Renal cortical epithelial cell (primary cell): ENCODE measurements around the gene AGRP. TPM values are rescaled to one million over a fixed set of nuclear protein-coding genes. Genes with fewer than 3 reads are reported as not detected.
A peak's percentile ranks its signal among the peaks of the same experiment; 100 is the strongest.

ENCODE experiments used
- DNase-seq: peaks from one replicate; pipeline ENCODE4 v3.0.0-alpha.2; 2011; ENCODE audit warnings: low read depth
- total RNA-seq: library from RNA; depleted of rRNA; stranded (reverse); fragments of >200 nt; gene quantifications from 2 replicates; pipeline ENCODE4 v1.2.3, GENCODE V29; 2014

AGRP gene
- total RNA-seq, 1 donor from 2014 or later: not detected

DNA sequence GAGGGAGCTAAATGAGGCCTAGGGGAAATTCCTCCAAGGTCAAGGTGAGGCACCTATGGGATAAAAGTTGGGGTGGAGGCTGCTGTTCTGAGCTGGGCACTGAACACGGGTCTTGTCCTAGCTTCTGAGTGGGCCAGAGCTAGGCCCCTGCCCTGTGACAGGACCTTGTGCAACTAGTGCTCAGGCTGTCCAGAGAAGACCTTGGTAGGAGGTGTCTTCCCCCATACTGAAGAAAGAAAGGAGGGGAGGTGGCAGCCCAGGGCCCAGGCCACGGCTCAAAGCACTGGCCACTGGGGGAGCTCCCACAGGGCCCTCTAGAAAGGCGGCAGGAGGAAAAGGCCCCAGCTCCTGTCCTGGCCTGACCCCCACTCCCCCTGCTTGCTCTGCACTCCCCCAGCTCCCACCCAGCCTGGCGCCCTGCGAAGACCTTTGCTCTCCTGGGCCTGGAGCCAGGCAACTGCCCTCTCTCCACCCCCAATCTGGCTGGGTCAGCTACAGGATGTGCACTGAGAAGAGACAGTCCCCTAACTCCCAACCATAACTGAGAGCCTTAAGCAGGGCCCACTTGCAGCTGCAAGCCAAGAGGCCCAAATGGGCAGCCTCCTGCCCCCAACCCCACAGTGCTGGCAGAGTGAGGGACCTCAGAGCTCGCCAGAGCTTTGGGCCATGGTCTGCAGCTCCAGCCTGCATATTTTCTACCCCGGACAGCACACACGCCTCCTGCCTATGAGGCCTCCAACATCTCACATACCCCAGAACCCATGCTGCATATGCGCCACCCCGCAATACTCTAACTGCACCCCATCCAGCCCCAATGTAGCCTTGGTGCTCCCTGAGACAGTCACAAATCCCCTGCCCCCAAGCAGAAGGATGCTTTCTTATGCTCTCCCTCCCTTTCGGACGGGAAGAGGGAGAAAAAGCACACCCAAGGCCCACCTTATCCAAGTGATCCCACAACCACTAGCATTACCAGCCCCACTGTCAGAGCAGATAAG, 37.1 kb downstream of the AGRP start:
- peak; percentile 33 for DNase-seq

DNA sequence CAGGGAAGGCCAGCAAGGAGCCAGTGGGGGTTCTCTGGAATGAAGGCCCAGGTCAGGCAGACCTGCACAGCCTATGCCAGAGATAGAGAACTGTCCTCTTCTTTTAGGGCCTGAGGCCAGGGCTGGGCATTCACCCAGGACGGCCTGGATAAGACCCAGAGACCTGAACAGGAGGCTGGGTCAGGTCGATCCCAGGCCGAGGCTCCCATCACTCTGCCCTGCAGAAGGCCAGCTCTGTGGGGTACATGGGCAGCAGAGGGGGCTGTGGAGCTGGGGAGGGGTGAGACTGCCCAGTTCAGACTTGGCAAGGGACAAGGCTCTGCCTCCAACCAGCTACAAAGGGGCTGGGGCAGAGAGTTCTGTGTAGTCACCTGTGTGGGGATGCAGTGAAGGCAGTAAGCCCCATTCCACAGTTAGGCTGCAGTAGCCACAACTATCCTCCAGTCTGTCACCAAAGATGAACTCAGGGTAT, 37.9 kb downstream of the AGRP start:
- no peak for DNase-seq

DNA sequence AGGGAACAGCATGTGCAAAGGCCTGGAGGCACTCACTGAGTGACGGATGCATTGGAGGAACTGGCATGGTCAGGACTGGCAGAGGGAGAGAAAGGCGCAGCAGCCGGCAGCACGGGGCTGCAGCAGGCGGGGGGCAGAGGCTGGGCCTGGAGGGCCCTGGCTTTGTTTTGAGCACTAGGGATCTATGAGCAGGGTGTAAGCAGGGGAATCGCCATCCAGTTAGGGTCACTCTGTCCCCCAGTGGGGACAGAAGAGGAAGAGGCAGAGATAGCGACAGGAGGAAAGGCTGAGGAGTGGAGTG, 38.3 kb downstream of the AGRP start:
- no peak for DNase-seq

DNA sequence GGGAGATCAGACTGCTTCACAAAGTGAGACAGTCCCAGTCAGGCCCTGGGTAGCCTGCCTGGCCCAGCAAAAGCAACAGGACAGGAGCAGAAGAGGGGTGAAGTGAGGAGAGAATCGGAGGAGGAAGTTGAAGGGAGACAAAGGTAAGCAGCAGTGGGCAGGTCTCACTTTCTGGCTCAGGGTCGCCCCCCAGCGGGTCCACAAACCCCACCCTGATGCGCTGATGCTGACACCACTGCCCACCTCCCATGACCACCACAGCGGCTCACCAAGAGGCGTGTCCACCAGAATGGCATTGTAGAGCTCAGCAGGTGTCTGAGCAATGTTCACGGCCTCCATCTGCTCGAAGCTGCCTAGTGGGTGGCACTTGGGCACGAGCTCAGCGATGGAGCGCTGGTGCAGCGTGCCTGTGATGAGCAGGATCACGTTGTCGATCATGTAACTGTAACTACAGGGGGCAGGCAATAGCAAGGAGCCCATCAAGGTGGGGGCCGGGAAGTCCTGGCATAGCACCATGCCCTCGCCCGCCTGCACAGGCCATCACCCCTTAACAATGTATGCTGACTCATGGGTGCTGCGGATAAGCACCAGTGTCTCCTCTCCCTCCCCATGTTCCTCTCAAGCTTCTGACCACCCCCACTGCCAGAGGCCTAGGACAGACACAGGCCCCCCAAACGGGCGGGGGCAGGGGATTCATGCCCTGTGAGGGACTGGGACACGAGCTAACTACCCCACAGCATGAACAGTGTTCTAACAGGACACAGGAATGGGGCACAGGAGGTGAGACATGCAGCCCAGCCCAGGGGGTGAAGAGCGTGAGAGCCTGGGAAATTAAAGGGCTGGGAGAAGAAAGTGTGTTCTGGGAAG, 38.9 kb downstream of the AGRP start:
- DNase-seq: peak; percentile 70

DNA sequence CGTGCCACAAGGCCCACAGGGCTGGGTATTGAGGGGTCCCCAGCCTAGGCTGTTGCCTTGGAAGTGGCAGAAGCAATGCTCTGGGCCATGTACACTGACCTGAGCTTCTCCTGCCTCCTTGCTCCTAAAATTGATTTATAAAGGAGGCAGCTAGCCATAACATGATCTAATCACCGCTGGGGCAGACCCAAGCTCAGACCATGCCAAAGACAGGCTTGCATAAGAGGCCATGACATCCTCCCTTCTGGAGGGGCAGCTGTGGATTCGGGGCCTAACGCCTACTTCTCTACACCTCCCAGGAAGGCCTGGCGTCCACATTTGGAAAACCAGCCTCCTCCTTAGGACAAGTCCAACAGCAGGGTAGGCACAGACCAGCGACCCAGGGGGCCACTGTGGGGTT, 40.1 kb downstream of the AGRP start:
- DNase-seq: no peak

DNA sequence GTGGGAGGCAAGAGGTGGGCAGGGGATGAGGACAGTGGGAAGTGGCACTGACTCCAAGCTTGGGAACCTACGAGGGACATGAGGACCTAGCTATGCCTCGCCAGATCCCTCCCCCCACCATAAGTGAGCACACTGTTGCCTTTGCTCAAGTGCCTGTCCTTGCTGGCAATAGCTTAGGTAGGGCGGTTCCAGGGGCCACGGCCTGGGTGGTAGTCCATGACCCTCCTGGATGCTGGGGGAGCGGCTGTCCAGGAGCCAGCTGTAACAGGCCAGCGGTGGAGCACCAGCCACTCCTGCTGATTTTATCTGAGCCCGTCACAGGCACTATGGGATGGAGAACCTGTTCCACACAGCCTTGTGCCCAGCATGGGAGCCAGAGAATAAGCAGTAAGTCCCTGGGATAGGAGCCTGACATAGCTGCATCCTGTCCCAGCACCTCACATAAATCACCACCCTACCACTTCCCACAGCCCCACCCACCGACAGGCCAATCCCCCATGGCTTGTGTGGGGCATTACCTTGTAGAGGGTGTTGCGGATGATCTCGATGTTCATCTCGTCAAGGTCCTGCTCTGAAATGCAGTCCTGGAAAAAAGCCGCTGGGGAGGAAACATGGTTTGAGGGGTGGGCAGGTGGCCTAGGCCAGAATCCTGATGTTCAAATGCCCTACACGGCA, 40.6 kb downstream of the AGRP start:
- no peak for DNase-seq

DNA sequence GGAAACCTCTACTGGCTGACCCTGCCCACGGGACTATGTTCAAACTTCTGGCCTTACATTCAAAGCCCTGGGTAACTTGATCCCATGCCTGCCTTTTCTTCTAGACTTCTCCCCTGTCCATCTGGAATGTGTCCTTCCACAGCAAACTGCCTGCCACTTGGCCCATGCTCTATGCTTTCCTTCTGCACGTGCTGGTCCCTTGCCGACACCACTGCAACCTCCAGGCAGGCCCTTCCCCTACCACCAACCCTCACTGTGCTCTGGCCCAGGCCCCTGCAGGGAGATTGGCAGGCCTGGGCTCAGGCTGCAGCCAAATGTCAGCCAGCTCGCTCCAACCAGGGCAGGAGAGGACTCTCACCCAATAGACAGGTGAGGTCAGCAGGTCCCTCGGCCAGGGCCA, 41.4 kb downstream of the AGRP start:
- DNase-seq: no peak

DNA sequence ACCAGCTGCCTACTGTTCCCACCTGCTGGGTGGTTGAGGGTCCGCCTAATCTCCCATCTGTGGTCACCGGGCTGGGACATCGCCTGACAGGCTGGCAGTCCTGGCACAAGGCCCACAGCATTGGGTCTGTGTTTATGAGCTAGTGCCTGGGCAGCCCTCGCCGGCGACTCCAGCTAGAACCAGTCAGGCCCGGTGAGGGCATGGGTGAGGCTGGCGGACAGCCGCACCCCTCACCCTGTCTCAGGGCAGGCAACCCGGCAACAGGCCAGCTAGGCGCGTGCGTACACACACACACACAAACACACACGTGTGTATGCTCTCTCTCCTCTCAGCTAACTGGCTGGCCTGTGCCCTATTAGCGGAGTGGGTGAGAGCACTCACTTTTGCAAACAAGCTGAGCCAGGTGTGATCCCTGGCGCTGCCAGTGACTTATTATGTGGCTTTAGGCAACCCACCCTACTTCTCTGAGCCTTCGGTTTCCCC, 42.0 kb downstream of the AGRP start:
- peak; percentile 79 for DNase-seq

DNA sequence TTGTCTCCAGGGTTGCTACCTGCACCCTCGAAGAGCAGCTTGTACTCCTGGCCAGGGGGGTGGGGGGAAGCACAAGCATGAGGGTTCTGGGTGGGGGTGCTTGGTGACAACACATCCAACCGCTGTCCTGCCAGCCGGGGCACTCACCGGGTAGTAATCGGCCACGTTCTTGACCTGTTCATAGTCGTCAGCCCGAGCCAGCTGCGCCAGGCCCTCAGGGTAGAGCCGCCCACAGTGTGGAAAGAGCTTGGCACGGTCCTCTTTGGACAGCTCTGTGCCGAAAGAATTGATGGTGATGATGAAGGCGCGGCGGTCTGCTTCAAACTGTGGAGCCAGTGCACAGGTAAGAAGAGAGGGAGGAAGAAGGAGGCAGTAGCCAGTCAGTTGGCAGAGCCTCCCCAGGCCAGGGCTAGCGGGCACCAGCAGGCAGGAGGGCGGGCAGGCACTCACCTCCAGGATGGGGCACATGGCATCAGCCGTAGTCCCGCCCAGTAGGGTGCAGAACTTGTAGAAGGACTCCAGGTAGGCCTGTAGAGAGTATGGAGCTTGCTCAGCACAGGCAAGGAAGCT, 44.4 kb downstream of the AGRP start:
- no peak for DNase-seq

DNA sequence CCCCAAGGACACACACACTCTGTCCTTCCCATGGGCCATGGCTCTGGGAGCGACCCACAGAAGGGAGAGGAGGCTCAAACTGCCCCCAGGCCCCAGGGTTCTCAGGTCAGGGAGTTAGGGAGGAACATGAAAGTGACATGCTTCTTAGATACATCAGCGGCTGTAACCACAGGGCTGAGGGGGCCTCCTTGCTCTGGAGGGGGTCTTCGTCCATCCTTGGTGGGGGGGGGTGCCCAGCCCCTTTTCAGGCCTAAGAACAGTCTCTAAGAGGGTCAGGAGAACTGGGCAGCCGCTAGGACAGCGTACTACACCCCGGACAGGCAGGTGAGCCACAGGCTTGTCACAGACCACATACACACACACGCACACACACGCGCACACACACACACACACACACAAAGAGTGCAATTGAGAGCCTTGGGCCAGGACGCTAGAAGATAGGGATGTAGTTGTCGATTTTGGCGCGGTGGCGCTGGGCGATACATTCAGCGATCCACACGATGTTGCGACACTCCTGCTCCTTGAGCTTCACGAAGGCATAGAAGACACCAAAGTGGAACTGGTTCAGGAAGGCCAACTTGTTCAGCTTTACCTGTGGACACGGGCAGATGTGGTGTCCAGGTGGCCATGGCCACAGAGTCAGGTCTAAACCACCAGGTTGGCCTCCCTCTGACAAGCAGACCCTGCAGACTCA, 45.1 kb downstream of the AGRP start:
- DNase-seq: no peak

DNA sequence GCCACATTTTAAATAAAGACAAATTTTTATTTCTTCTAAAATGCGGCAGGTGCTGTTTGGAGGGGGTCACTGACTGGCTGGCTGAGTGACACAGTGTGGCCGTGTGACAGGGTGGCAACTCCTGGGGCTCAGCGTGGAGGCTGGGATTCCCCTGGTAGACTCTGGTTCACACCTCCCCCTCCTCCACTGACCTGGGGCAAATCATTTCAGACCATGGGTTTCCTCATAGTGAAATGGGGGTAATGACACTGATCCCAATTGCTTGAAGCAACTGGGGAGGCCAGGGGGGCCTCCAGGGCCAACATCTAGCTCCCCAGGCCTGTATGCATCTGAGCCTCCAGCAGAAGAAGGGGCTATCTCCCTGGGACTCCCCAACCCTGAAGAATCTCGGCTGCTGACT, 45.8 kb downstream of the AGRP start:
- DNase-seq: no peak

DNA sequence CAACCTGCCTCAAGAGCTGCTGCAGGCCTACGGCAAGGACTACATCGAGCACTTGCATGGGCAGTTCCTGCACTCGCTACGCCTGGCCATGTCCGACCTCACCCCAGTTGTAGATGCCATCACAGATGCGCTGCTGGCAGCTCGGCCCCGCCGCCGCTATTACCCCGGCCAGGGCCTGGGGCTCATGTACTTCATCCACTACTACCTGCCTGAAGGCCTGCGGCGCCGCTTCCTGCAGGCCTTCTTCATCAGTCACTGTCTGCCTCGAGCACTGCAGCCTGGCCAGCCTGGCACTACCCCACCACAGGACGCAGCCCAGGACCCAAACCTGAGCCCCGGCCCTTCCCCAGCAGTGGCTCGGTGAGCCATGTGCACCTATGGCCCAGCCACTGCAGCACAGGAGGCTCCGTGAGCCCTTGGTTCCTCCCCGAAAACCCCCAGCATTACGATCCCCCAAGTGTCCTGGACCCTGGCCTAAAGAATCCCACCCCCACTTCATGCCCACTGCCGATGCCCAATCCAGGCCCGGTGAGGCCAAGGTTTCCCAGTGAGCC, 46.6 kb downstream of the AGRP start:
- no peak for DNase-seq

DNA sequence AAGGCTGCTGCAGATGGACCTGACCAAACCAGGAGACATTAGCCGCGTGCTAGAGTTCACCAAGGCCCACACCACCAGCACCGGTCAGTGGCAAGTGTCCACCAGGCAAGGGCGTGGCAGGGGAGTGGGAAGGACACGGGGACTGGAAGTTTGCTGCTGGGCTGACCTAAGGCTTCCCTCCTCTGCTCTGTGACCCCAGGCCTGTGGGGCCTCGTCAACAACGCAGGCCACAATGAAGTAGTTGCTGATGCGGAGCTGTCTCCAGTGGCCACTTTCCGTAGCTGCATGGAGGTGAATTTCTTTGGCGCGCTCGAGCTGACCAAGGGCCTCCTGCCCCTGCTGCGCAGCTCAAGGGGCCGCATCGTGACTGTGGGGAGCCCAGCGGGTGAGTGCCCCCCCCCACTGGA, 47.6 kb downstream of the AGRP start:
- no peak for DNase-seq

DNA sequence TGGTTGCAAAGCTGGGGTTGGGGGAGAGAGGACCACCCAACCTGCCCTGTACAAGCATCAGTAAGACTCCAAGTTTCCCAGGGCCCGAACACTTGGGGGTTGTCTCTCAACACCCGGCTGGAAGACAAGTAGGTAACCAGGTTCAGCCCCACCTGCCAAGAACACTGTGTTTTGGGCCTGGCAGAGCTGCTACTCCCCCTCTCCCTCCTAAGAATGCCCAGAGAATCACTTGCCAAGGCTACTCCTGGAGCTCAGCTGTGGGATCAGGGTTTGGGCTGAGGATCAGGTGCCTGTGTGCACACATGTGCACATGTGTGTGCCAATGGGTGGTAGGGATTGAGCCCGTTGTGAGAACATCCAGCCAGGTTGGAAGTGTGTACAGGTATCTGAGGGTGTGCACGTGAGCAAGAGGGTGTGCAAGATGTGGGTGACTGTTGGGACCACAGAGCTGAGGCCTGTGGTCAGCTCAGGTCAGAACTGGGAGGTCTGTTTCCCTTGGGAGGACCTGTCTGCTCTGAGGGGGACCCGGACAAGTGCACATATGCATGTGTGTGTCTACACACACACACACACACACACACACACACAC, 50.1 kb downstream of the AGRP start:
- no peak for DNase-seq

Other genes with a start within 250 kb of the AGRP start
- 5.4 and 20.5 TPM in 2 replicates for gene FHOD1, start 236.1 kb downstream of the AGRP start, total RNA-seq
- 0.60 and 0.69 TPM in 2 replicates for gene SLC9A5, start 234.6 kb downstream of the AGRP start, total RNA-seq
- 13.9 and 18.5 TPM in 2 replicates for gene PLEKHG4, start 204.0 kb downstream of the AGRP start, total RNA-seq
- gene KCTD19, start 156.8 kb downstream of the AGRP start, total RNA-seq: 0.25 TPM in 1 of 2 replicates, not detected in the other
- 1.6 TPM in 1 of 2 replicates, not detected in the other for gene LRRC36, start 156.7 kb downstream of the AGRP start, total RNA-seq
- gene TPPP3, start 90.0 kb downstream of the AGRP start, total RNA-seq: 0.10 TPM in 1 of 2 replicates, not detected in the other
- 4.2 and 10.3 TPM in 2 replicates for gene ZDHHC1, start 67.1 kb downstream of the AGRP start, total RNA-seq
- 1.7 TPM in 1 of 2 replicates, not detected in the other for gene HSD11B2, start 52.4 kb downstream of the AGRP start, total RNA-seq
- gene ATP6V0D1, start 2.4 kb downstream of the AGRP start, total RNA-seq: 127 and 183 TPM in 2 replicates
- 61.6 and 195 TPM in 2 replicates for gene RIPOR1, start 45.3 kb upstream of the AGRP start, total RNA-seq
- gene CTCF, start 79.0 kb upstream of the AGRP start, total RNA-seq: 14.8 and 35.6 TPM in 2 replicates
- 0.55 and 2.8 TPM in 2 replicates for gene CARMIL2, start 161.6 kb upstream of the AGRP start, total RNA-seq
- 10.0 and 11.3 TPM in 2 replicates for gene ACD, start 176.7 kb upstream of the AGRP start, total RNA-seq
- gene PARD6A, start 177.4 kb upstream of the AGRP start, total RNA-seq: 2.8 and 16.1 TPM in 2 replicates
- gene ENKD1, start 183.2 kb upstream of the AGRP start, total RNA-seq: 14.6 and 22.8 TPM in 2 replicates
- 4.6 and 11.1 TPM in 2 replicates for gene C16orf86, start 183.3 kb upstream of the AGRP start, total RNA-seq
- 24.7 and 33.6 TPM in 2 replicates for gene GFOD2, start 235.8 kb upstream of the AGRP start, total RNA-seq